GM21737 (cell line): Measurements from ENCODE around the gene MOV10L1.
A peak's percentile ranks its signal among the peaks of the same experiment; 100 is the strongest.
"Not testable (repeated sequence)": the region's sequence is repeated elsewhere in the genome, so short reads cannot be mapped to it uniquely, and the experiment has no call there.

Experiments
- ATAC-seq: cut with Tn5 transposase; IDR thresholded peaks from one replicate; pipeline ENCODE4 v1.9.1; 2021; ENCODE audit warnings: mild to moderate bottlenecking, moderate library complexity; ENCODE audit not compliant: unreplicated experiment

Gene MOV10L1

DNA sequence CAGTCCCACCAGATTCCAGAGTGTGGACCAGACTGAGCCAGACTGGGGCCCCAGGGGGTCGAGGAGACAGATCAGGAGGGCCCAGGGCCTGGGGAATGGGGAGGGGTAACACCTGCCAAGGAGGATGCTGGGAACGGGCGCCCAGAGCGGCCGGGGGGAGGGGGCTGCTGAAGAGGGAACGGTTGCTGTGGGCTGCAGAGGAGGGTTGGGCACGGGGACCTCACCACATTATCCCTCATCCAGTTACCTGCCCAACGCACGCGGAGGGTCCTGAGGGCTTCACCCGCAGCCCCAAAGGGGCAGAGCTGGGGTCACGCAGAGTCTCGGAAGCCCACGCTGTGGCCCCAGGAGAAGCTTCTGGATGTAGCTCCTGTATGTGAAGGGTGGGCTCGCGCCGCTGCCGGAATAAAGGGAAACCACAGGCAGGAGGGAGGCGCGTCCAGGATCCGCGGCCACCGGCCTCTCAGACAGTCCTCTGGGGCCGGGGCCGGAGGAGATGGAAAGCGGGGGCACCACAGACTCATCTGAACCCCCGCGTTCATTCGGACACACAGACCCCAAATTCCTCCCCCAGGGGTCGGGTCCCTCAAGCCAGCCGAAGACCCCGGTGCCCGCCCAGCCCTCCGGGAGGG is 110.1 kb downstream of the MOV10L1 start:
- ATAC-seq = no peak

GRCh38 chr22:50200461-50201190 is 110.8 kb downstream of the MOV10L1 start, which contains the start of gene SELENOO:
TSS of gene SELENOO (plus strand) at chr22:50201011. CDS start at chr22:50201037, 26 bp downstream.
- ATAC-seq = peak; percentile 61

DNA sequence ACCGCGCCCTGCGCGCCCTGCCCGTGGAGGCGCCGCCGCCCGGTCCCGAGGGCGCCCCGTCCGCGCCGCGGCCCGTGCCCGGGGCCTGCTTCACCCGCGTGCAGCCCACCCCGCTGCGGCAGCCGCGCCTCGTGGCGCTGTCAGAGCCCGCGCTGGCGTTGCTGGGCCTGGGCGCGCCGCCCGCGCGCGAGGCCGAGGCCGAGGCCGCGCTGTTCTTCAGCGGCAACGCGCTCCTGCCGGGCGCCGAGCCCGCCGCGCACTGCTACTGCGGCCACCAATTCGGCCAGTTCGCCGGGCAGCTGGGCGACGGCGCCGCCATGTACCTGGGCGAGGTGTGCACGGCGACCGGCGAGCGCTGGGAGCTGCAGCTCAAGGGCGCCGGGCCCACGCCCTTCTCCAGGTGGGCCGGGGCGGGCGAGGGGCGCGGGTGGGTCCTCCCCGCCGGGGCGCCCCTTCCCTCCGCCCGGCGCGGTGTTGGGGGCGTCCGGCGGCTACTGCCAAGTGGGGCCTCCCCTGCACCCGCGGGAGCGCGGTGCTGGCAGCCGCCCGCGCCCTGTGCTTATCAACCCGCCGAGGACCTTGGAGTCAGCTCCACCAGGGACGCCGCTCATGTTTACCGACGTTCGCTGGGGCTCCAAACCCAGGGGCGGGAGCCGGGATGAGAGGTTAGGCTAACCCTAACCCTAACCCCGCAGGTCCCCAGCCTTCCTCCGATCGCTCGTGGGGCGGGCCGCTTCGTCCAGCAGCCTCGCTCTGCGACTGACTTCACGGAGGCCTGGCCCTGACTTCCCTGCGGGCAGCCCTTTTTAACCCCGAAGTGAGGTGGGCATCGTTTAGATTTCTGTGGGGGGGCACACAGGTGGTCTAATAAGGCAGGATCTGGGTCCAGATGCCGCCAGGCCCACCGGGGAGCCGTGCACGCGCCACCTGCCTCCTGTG is 111.7 kb downstream of the MOV10L1 start:
- ATAC-seq = peak; percentile 19

DNA sequence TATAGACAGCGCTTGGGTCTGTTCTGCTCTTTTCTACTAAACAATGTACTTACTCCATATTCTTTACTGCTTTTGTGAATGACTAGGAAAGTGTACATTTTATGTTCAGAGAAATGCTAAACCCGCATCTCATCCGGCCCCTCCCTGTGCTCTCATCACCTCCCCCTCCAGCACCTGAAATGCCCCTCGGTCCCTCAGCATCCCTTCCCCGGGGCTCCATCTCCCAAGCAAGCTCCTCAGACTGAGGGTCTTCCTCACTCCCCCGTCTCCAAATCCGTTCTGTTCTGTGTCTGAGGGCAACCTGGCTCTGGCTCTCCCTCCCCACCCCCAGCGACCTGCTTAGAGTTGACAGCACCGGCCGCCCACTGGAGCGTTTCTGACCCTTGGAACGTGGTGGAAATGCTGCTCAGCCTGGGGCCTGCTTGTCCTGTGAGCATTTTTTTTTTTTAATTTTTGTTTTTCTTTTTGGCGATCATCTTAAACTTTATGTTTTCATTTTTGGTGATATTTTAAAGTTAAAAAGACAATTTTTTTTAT is 112.4 kb downstream of the MOV10L1 start:
- ATAC-seq = no peak

DNA sequence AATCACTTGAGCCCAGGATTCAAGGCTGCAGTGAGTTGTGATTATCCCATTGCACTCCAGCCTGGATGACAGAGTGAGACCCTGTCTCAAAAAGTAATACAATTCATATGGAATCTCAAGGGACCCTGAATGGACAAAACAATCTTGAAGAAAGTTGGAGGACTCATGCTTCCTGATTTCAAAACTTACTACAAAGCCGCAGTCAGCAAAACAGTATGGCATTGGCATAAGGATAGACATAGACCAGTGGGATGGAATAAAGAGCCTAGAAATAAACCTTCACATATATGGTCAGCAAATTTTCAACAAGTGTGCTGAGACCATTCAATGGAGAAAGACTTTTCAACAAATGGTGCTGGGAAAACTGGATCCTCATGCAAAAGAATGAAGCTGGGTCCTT is 113.5 kb downstream of the MOV10L1 start:
- no peak for ATAC-seq

- ATAC-seq = no peak
Measured at GRCh38 chr22:50204571-50204970, 114.8 kb downstream of the MOV10L1 start.

GRCh38 chr22:50204998-50205397 is 115.2 kb downstream of the MOV10L1 start:
- not testable (repeated sequence) for ATAC-seq

DNA sequence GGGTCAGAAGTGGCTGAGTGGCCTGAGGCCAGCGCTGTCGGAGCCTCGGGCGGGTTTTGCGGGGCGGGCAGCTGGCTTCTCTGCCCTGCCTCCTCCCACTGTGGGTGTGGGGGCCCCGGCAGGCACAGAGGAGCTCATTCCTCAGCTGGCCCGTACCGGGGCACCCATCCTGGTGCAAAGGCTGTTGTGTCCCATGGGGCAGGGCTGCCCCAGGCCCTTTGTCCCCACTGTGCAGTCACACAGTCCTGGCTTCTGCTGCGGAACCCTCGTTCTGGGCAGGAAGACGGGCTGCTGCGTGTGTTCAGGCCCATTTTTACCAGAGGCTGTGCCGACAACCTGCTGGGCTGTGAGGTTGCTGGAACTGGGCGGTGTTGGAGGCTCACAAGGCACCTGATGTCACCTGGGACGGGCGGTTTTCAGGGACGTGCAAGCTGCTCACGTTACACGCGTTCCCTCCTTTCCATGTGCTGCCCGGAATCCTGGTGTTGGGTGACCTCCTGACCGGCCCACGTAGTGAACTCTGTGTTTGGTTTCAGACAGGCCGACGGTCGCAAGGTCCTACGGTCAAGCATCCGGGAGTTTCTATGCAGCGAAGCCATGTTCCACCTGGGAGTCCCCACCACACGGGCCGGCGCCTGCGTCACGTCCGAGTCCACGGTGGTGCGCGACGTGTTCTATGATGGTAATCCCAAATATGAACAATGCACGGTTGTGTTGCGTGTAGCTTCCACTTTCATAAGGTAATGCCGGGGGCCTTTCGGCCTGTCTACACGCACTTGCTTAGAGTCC is 116.2 kb downstream of the MOV10L1 start:
- no peak for ATAC-seq

- ATAC-seq = no peak
Measured at GRCh38 chr22:50206599-50206998, 116.8 kb downstream of the MOV10L1 start.

- ATAC-seq = no peak
Measured at GRCh38 chr22:50207383-50208140, 117.8 kb downstream of the MOV10L1 start.

DNA sequence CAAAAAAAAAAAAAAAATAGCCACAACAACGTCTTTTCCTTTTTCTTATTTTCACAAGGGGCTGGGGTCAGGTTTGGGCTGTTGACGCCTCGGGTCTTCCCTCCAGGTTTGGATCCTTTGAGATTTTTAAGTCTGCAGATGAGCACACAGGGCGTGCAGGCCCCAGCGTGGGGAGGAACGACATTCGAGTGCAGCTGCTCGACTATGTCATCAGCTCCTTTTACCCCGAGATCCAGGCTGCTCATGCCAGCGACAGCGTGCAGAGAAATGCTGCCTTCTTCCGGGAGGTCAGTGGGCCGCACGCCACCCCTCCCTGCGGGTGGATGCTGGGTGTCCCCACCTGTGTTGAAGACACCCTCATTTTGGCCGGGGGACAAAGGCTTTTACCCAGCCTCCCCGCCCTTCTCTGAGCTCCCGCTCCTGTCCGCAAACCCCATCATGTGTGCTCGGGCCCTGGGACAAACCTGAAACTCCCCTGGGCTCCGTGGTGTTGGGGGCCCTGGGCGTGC is 118.7 kb downstream of the MOV10L1 start:
- ATAC-seq = no peak

DNA sequence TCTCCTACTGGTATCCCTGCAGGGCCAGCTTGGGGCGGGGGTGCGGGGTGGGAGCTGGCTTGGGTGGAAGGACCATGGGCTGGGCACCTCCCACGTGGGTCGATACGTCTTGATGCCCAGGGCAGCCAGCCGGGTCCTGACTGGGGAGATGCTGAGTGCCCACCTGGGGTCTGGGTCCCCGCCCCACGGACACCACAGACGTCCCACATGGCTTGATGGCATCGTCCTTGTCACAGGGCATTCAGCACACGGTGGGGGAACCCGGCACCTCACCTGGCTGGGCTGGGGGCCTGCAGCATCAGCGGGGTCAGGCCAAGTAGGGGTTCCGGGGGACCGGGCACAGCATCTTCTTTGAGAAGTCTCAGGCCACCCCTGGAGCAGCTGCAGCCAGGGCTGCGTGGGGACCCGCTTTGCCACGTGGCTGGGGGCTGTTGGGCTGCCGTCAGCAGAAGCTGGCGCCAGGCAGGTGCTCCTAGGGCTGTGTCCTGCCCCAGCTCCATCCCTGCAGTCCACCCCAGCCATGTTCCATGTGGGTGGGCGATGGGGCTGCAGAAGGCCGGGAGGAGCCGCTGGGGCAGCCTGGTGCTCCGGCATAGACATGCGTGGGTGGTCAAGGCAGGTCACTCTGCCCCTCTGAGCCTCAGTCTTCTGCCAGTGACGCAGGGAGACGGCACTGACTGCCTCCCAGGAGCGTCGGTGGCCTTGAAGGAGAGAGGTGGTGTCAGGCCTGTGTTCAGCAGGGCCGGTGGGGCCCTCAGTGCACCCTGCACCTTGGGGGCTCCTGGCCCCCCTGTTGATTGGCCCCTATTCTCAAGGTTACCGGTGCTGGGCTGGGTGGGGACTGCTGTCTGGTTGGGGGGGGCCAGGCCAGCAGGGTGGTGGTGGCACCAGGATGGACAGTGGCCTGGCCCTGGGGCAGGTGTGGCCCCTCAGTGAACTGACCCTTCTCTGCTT is 119.4 kb downstream of the MOV10L1 start:
- ATAC-seq = no peak

DNA sequence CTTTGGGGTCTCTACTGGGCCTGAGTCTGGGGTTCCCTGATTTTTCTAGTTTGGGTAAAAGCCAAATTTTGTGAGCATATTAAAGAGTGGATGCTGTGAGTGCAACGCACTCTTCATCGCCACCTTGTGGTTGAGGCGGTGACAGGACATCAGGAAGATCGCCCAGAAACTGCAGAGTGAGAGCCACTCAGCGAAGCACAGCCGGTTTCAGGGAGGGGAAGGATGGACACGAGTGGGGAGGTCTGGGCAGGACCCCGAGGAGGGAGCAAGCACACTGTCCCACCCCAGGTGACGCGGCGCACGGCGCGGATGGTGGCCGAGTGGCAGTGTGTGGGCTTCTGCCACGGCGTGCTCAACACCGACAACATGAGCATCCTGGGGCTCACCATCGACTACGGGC is 120.1 kb downstream of the MOV10L1 start:
- no peak for ATAC-seq

DNA sequence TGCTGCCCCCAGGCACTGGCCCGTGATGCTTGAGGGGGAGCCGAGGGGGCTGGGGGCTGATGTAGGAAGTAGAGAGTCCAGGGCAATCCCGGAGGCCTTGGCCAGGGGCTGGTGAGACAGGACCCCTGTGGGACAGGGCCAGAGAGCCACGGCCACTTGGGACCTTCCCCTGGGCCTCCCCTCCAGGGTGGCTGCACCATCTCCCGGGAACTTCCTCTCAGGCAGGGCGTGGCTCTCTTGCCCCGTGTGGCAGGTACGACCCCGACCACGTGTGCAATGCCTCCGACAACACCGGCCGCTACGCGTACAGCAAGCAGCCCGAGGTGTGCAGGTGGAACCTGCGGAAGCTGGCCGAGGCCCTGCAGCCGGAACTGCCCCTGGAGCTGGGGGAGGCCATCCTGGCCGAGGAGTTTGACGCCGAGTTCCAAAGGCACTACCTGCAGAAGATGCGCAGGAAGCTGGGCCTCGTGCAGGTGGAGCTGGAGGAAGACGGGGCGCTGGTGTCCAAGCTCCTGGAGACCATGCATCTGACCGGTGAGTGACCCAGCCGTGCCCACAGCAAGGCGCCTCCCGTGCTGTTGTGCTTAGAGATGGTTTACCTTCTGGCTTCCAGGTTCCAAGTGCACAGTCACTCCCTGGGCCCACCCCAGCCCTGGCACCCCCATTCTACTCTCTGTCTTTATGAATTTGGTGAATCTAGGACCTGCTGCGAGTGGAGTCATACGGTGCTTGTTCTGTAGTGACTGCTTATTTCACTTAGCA is 120.8 kb downstream of the MOV10L1 start:
- ATAC-seq = no peak

DNA sequence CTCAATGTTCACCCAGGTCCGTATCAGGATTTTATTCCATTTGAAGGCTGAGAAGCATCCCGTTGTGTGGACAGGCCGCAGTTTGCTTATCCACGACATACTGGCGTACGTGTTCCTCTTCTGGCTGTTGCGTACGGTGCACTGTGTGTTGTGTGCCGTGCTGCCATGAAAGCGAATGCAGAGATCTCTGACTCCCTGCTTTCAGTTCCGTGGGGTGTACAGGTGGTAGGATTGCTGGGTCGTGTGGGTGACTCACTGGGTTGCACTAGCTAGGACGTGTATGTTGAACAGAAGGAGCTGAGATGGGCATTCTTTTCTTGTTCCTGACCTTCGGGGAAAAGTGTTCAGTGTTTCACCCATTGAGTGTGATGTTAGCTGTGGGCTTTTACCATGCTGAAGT is 121.3 kb downstream of the MOV10L1 start:
- ATAC-seq = no peak
